ENCODE results near the gene SEMA3C.

Gene SEMA3C

GRCh38 chr7:80773787-80774508 lies 144.9 kb downstream of the SEMA3C start:
- no peak for DNase-seq (ENCODE audit: low read depth)
- in situ Hi-C loops (cut with HindIII; ENCODE audit: low sequenced_read_pairs): no loop called here
- no peak for TF ChIP-seq CTCF (IDR thresholded peaks at IDR 0.05; ENCODE audit: low read depth, low read length, missing control alignments)
- no peak overlapping the region for H3K4me3 ChIP-seq (ENCODE audit: low read depth, low read length)

DNA sequence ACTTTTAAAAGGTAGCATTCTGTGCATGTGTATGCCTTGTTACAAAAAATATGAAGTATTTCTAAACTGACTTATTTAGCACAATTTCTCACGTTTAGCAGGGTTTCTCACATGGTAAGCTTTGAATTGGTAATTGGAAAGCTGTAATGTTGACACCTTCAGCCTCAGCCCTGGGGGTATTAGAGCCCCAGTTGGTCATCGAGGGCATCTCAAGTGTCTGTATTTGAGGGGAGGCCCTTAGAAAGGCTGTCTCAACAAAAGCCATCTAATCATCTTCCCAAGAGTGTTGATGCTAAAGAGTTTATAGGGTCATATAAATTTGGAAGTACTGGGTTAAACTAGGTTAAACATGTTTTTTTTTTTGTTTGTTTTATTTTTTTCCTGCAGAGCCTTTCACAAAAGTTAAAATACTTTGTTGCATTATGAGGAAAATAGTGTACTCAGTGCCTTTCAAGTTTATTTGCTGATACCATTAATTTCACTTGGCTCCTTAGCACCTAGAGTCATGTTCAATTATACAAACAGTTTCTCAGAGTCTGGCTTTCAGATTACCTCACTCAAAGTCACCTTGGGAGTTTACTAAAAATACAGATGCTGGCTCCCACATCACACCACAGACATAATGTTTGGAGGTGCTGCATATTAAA lies 146.4 kb downstream of the SEMA3C start:
- no peak overlapping the region for H3K4me3 ChIP-seq (ENCODE audit: low read depth, low read length)
- no peak for TF ChIP-seq CTCF (IDR thresholded peaks at IDR 0.05; ENCODE audit: low read depth, low read length, missing control alignments)
- DNase-seq (ENCODE audit: low read depth): no peak
- in situ Hi-C loops (cut with HindIII; ENCODE audit: low sequenced_read_pairs): no loop called here

DNA sequence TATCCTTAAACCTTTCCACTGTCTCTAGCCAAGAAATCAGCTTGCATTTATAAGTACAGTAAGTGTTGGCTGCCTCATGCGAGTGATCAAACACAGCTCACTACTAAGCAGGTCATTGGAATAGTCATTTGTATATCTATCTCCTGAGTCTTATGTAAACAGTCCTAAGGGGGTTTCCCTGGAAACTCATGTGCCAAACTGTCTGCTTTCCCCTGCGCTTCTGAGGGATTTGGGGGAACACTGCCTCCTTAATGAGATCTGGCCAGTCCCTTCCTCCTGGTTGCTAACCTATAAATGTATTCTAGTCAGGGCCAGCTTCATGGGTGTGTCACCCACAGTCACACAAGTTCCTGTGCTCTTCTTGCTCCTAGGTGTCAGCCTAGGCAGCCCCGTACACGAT lies 147.3 kb downstream of the SEMA3C start:
- no peak for TF ChIP-seq CTCF (IDR thresholded peaks at IDR 0.05; ENCODE audit: low read depth, low read length, missing control alignments)
- no peak overlapping the region for H3K4me3 ChIP-seq (ENCODE audit: low read depth, low read length)
- in situ Hi-C loops (cut with HindIII; ENCODE audit: low sequenced_read_pairs): no loop called here
- no peak for DNase-seq (ENCODE audit: low read depth)

- H3K4me3 ChIP-seq (ENCODE audit: low read depth, low read length): no peak overlapping the region
- no peak for DNase-seq (ENCODE audit: low read depth)
- no peak for TF ChIP-seq CTCF (IDR thresholded peaks at IDR 0.05; ENCODE audit: low read depth, low read length, missing control alignments)
- in situ Hi-C loops (cut with HindIII; ENCODE audit: low sequenced_read_pairs): no loop called here
Observed at GRCh38 chr7:80770675-80771081, 148.2 kb downstream of the SEMA3C start.

- no peak for DNase-seq (ENCODE audit: low read depth)
- TF ChIP-seq CTCF (IDR thresholded peaks at IDR 0.05; ENCODE audit: low read depth, low read length, missing control alignments): no peak
- no peak overlapping the region for H3K4me3 ChIP-seq (ENCODE audit: low read depth, low read length)
- in situ Hi-C loops (cut with HindIII; ENCODE audit: low sequenced_read_pairs): no loop called here
Observed at GRCh38 chr7:80770061-80770460, 148.8 kb downstream of the SEMA3C start.

- no peak overlapping the region for H3K4me3 ChIP-seq (ENCODE audit: low read depth, low read length)
- no peak for TF ChIP-seq CTCF (IDR thresholded peaks at IDR 0.05; ENCODE audit: low read depth, low read length, missing control alignments)
- no peak for DNase-seq (ENCODE audit: low read depth)
- in situ Hi-C loops (cut with HindIII; ENCODE audit: low sequenced_read_pairs): no loop called here
Observed at GRCh38 chr7:80768756-80769155, 150.1 kb downstream of the SEMA3C start.

Measured in astrocyte of the cerebellum (primary cell).